ENCODE measurements around the gene CNKSR1. TPM values are rescaled to one million over a fixed set of nuclear protein-coding genes. Genes with fewer than 3 reads are reported as not detected.

The CNKSR1 gene
- total and polyA plus RNA-seq, 2 of the 13 experiments (the other 11 are each of a cell fraction or from before 2014, with no cell fraction given) = 3.4 to 8.9 TPM

- no peak; the same call in 1 of the 2 replicates for TF ChIP-seq ZNF280B (CRISPR knock-in tag; IDR thresholded peaks at IDR 0.05; ENCODE audit: borderline replicate concordance)
- no peak for TF ChIP-seq ZNF362 (CRISPR knock-in tag; IDR thresholded peaks at IDR 0.05; ENCODE audit: borderline replicate concordance)
- TF ChIP-seq ZNF562 (CRISPR knock-in tag; IDR thresholded peaks at IDR 0.05; ENCODE audit: borderline replicate concordance) = no peak
- TF ChIP-seq ZNF101 (CRISPR knock-in tag; IDR thresholded peaks at IDR 0.05; ENCODE audit: borderline replicate concordance, low read depth) = no peak
- no peak for TF ChIP-seq GABPA (IDR thresholded peaks at IDR 0.05; ENCODE audit: low read depth, low read length)
- TF ChIP-seq GABPA (CRISPR knock-in tag; IDR thresholded peaks at IDR 0.05; ENCODE audit: low read depth) = peak; percentile 27; the same call in 1 of the 2 replicates
- TF ChIP-seq SKIL (CRISPR knock-in tag; IDR thresholded peaks at IDR 0.05; ENCODE audit: borderline replicate concordance) = peak; percentile 82; the same call in 1 of the 2 replicates
- TF ChIP-seq ZNF746 (CRISPR knock-in tag; IDR thresholded peaks at IDR 0.05) = 0 out of 2 replicates have a peak, but pooled peaks have one; percentile 40
- no peak for TF ChIP-seq ZNF367 (CRISPR knock-in tag; IDR thresholded peaks at IDR 0.05; ENCODE audit: borderline replicate concordance)
- no peak for TF ChIP-seq ZNF512 (CRISPR knock-in tag; IDR thresholded peaks at IDR 0.05)
- no peak for TF ChIP-seq ZNF251 (CRISPR knock-in tag; IDR thresholded peaks at IDR 0.05)
- TF ChIP-seq PPARG (CRISPR knock-in tag; conservative IDR thresholded peaks at IDR 0.05) = 0 out of 2 replicates have a peak, but pooled peaks have one; percentile 37
- TF ChIP-seq PTBP1 (IDR thresholded peaks at IDR 0.05; ENCODE audit: low read depth, low read length, poor library complexity, severe bottlenecking) = no peak
- TF ChIP-seq ZNF44 (CRISPR knock-in tag; IDR thresholded peaks at IDR 0.05) = peak; percentile 32; the same call in 1 of the 2 replicates
- TF ChIP-seq ZBTB49 (CRISPR knock-in tag; IDR thresholded peaks at IDR 0.05; ENCODE audit: borderline replicate concordance) = no peak
- 0 out of 2 replicates have a peak, but pooled peaks have one; percentile 38 for TF ChIP-seq ZBTB14 (CRISPR knock-in tag; IDR thresholded peaks at IDR 0.05)
- TF ChIP-seq MXI1 (IDR thresholded peaks at IDR 0.05; ENCODE audit: borderline replicate concordance, low read depth, low read length) = peak; percentile 67; the same call in 1 of the 3 replicates
Measured at GRCh38 chr1:26225033-26225831, 47.9 kb downstream of the CNKSR1 start (continued).

Data from HepG2 (cell line).